Measurements from ENCODE around the gene IPO7. TPM values are rescaled to one million over a fixed set of nuclear protein-coding genes. Genes with fewer than 3 reads are reported as not detected.

IPO7 gene
- total and polyA plus RNA-seq, 2 donors (not counting 3 experiments of a cell fraction or from before 2014, with no cell fraction given), result 32.9 to 170 TPM

GRCh38 chr11:9438611-9439010 is 54.2 kb downstream of the IPO7 start:
- DNase-seq (ENCODE audit: low read depth, low spot score) (no peak), FAIRE-seq (no peak)
- H2AFZ ChIP-seq (ENCODE audit: low read depth, low read length), result no peak overlapping the region
- no TSS peak for BruUV-seq (replicated peaks)
- no peaks in the 10 kb centered on the region for H3K9me3 ChIP-seq (replicated peaks; ENCODE audit: control insufficient read depth, insufficient read depth, low read length)
- H4K20me1 ChIP-seq (replicated peaks; ENCODE audit: control insufficient read depth, extremely low read depth, insufficient read depth, low read length), result no peaks in the 10 kb centered on the region
- dilution Hi-C loops (cut with MboI; ENCODE audit: extremely low pct_ligation_motif_present, low sequenced_read_pairs), result no loop called here
- peaks cover 20 to 49% of the 10 kb centered on the region in 2 experiments for H3K36me3 ChIP-seq (ENCODE audit: control insufficient read depth in 2 of 2, extremely low read depth in 1 of 2, insufficient read depth in 2 of 2, low read length in 2 of 2)
- intact Hi-C loops (cut with micrococcal nuclease), result no loop called here
- H3K27ac ChIP-seq (ENCODE audit: insufficient read depth, low read depth, low read length), result no peak overlapping the region
- no peaks in the 10 kb centered on the region for H3K4me1 ChIP-seq (ENCODE audit: control insufficient read depth, extremely low read depth, insufficient read depth, low read length)
- H3K27me3 ChIP-seq (ENCODE audit: control insufficient read depth in 2 of 2, insufficient read depth in 2 of 2, low read length in 2 of 2), result no peaks in the 10 kb centered on the region
- no peak overlapping the region for H3K4me3 ChIP-seq (replicated peaks in 1 of 3; ENCODE audit: insufficient read depth in 1 of 3, low read depth in 1 of 3, low read length in 3 of 3)
- no peak overlapping the region for H3K9ac ChIP-seq (replicated peaks; ENCODE audit: extremely low read depth, insufficient read depth, low read length)
- peaks cover 5% of the 10 kb centered on the region for H3K79me2 ChIP-seq (ENCODE audit: control insufficient read depth, insufficient read depth, low read length)
- no peaks in the 10 kb centered on the region for H3K9me1 ChIP-seq (replicated peaks; ENCODE audit: control insufficient read depth, extremely low read depth, insufficient read depth, low read length)
- ChIA-PET CTCF (no interaction called here), POLR2A (no interaction called here)
- H3K4me2 ChIP-seq (ENCODE audit: insufficient read depth, low read length), result no peak overlapping the region
- TF ChIP-seq MAX (IDR thresholded peaks at IDR 0.05; ENCODE audit: insufficient read depth, insufficient read length) (no peak), GATA2 (IDR thresholded peaks at IDR 0.05; ENCODE audit: insufficient read depth, insufficient read length, low read depth, low read length) (no peak), JUN (IDR thresholded peaks at IDR 0.05; ENCODE audit: borderline replicate concordance, insufficient read depth, insufficient read length, low read depth) (no peak), EZH2 (IDR thresholded peaks at IDR 0.05; ENCODE audit: borderline replicate concordance, low read depth, low read length, severe bottlenecking) (no peak), MYC (IDR thresholded peaks at IDR 0.05; ENCODE audit: low read depth, low read length) (no peak), POLR2AphosphoS5 (IDR thresholded peaks at IDR 0.05; ENCODE audit: insufficient read depth, low read depth, low read length) (no peak), POLR2A (IDR thresholded peaks at IDR 0.05; ENCODE audit: low read depth, low read length) (no peak), CTCF (IDR thresholded peaks at IDR 0.05; ENCODE audit: extremely low read depth in 1 of 2, insufficient read depth in 1 of 2, low read depth in 1 of 2, low read length in 2 of 2) (no peak), FOS (IDR thresholded peaks at IDR 0.05; ENCODE audit: borderline replicate concordance, insufficient read depth, low read length) (no peak)
